ENCODE measurements around the gene C2orf81.

The C2orf81 gene

GRCh38 chr2:74440378-74441169 is 19.2 kb upstream of the C2orf81 start:
- H3K4me3 ChIP-seq (ENCODE audit: control insufficient read depth, low read depth, low read length), result peak overlapping the region; percentile 71
- TF ChIP-seq, protein P1, sequence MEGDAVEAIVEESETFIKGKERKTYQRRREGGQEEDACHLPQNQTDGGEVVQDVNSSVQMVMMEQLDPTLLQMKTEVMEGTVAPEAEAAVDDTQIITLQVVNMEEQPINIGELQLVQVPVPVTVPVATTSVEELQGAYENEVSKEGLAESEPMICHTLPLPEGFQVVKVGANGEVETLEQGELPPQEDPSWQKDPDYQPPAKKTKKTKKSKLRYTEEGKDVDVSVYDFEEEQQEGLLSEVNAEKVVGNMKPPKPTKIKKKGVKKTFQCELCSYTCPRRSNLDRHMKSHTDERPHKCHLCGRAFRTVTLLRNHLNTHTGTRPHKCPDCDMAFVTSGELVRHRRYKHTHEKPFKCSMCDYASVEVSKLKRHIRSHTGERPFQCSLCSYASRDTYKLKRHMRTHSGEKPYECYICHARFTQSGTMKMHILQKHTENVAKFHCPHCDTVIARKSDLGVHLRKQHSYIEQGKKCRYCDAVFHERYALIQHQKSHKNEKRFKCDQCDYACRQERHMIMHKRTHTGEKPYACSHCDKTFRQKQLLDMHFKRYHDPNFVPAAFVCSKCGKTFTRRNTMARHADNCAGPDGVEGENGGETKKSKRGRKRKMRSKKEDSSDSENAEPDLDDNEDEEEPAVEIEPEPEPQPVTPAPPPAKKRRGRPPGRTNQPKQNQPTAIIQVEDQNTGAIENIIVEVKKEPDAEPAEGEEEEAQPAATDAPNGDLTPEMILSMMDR (IDR thresholded peaks at IDR 0.05; ENCODE audit: control insufficient read depth, insufficient read depth, low read depth, low read length, missing control alignments), result peak; percentile 31
- peak; percentile 25 for DNase-seq (ENCODE audit: low read depth)

- DNase-seq (ENCODE audit: low read depth), result no peak
- TF ChIP-seq, protein P1 (IDR thresholded peaks at IDR 0.05; ENCODE audit: control insufficient read depth, insufficient read depth, low read depth, low read length, missing control alignments), result no peak
- H3K4me3 ChIP-seq (ENCODE audit: control insufficient read depth, low read depth, low read length), result peak overlapping the region; percentile 71
These were observed 18.5 kb upstream of the C2orf81 start for GRCh38 chr2:74439803-74440377.

- H3K4me3 ChIP-seq (ENCODE audit: control insufficient read depth, low read depth, low read length), result peak overlapping the region; percentile 71
- no peak for DNase-seq (ENCODE audit: low read depth)
- TF ChIP-seq, protein P1 (IDR thresholded peaks at IDR 0.05; ENCODE audit: control insufficient read depth, insufficient read depth, low read depth, low read length, missing control alignments), result no peak
These were observed 18.0 kb upstream of the C2orf81 start for GRCh38 chr2:74439373-74439772.

DNA sequence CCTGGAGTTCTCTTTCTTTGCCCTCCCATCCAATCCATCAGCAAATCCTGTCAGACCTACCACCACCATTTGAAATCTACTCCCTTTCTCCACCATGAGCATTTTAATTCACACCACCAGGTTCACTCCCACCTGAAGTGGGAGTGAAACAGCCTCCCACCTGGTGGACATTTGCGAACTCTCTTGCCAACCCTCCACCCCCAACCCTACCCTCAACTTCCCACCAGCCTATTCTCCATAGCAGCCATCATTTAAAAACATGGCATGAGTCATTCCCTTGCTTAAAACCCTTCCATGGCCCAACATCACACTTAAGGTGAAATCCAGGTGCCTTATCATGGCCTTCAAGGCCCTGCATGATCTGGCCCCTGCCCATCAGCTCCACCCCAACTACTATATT is 16.8 kb upstream of the C2orf81 start:
- no peak overlapping the region for H3K4me3 ChIP-seq (ENCODE audit: control insufficient read depth, low read depth, low read length)
- TF ChIP-seq, protein P1 (IDR thresholded peaks at IDR 0.05; ENCODE audit: control insufficient read depth, insufficient read depth, low read depth, low read length, missing control alignments), result no peak
- DNase-seq (ENCODE audit: low read depth), result no peak

DNA sequence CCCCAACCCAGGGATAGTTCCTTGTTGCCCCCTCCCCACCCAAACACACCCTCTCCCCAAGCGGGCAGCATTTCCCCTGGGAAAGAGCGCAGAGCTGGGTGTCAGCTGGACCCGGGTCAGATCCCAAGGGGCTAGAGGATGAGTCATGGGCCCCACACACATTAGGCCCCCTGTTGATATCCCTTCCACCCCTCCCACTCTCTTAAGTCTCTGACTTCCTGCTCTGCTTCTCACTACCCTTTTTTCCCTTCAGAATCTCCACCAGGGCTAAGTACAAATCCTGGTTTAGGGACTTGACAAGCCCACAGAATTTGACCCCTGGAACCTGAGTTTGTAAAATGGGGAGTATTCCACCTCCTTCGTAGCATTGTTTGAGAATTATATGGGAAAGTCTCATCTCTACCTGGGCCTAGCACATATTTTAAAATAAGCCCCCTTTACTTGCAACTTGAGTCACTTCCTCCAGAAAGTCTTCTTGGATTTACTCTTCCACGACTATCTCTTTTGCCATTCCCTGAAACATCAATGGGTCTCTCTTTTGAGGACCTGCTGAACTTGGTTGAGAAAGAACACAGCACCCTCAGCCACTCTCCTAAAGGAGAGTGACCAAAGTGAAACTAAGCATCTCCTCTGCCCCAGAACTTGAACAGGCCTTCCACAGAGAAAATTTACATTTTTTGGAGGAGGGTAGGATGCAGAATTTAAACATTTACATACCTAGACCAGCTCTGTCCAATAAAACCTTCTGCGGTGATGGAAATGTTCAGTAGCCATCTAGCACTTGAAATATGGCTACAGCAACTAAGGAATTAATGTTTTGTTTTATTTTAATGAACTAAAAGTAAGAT is 15.7 kb upstream of the C2orf81 start:
- no peak overlapping the region for H3K4me3 ChIP-seq (ENCODE audit: control insufficient read depth, low read depth, low read length)
- no peak for DNase-seq (ENCODE audit: low read depth)
- TF ChIP-seq, protein P1 (IDR thresholded peaks at IDR 0.05; ENCODE audit: control insufficient read depth, insufficient read depth, low read depth, low read length, missing control alignments), result no peak

DNA sequence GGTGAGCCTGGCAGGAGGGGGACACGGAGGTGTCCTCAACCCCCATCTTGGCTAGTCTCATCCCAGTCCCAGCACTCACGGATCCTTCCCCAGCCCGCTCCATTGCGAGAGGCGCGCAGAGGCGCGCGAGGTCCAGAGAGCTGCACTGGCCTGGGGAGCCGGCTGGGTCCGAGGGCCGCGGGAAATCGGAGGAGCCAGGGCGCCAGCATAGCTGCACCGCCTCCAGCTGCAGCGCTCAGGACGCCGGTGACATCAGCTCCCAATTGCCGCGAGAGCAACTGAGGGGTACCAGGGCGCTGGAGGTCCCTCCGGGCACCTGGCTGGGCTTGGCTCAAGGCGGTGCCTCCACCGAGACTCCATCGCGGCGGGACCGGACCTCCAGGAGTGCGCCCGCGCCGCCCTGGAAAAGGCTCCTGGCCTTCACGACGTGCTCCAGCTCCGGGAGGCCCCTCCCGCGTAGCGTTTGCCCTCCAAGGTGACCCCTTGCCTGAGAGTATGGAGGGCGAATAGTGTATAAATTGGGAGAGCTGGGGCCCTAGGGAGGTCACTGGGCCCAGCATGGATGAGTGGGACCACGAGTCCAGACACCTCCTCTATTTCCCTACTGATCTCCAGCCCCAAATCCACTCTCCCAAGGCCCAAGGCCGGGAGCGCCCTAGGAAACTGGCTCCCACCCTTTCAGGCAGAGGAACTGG is 14.8 kb upstream of the C2orf81 start:
- TF ChIP-seq, protein P1 (IDR thresholded peaks at IDR 0.05; ENCODE audit: control insufficient read depth, insufficient read depth, low read depth, low read length, missing control alignments), result no peak
- H3K4me3 ChIP-seq (ENCODE audit: control insufficient read depth, low read depth, low read length), result no peak overlapping the region
- DNase-seq (ENCODE audit: low read depth), result no peak
